GM12878 (cell line): ENCODE measurements around the gene DRD3. TPM values are rescaled to one million over a fixed set of nuclear protein-coding genes. Genes with fewer than 3 reads are reported as not detected.

Experiments used
- ATAC-seq: fragments of 200-7000 bp; cut with Tn5 transposase; 3 replicates; pipeline ENCODE4 v1.9.1; 2020; ENCODE audit warnings: mild to moderate bottlenecking, moderate library complexity
- BruUV-seq: library from RNA; stranded (reverse); fragments of 400-500 nt; replicated peaks from 2 replicates; lab custom pipeline; 2021; lab: Mats Ljungman, UMichigan
- CTCF ChIA-PET: fragments of 300-600 bp; sonication (Branson Sonifier 250); formaldehyde crosslinking; extraction: SDS; loops from one replicate; lab custom pipeline; 2021; ENCODE audit warnings: inconsistent platforms; lab: Yijun Ruan, JAX
- POLR2A ChIA-PET: fragments of 350-600 bp; formaldehyde crosslinking; extraction: SDS; loops from one replicate; lab custom pipeline; 2021; ENCODE audit warnings: inconsistent platforms; lab: Charles Lee
- RAD21 ChIA-PET: fragments of 300-600 bp; sonication (Branson Sonifier 250); formaldehyde crosslinking; loops from one replicate; lab custom pipeline; 2023; ENCODE audit warnings: antibody characterized with exemption; ENCODE audit not compliant: unreplicated experiment; lab: Charles Lee
- SMC1A ChIA-PET: fragments of 300-600 bp; sonication (Branson Sonifier 250); formaldehyde crosslinking; loops from one replicate; lab custom pipeline; 2023; ENCODE audit not compliant: unreplicated experiment, uncharacterized antibody; lab: Charles Lee
- DNase-seq: peaks from one replicate; pipeline ENCODE4 v3.0.0-alpha.2; 2011; ENCODE audit warnings: low read depth, low spot score
- FAIRE-seq: peaks from 3 replicates; lab custom pipeline; 2011; peaks lifted over from hg19 to GRCh38; lab: Jason Lieb, UNC
- H2AFZ ChIP-seq: 2 replicates; pipeline ENCODE4 v1.6.0; 2011; ENCODE audit warnings: low read depth, low read length, control low read depth; ENCODE audit not compliant: control insufficient read depth
- H3K27ac ChIP-seq: 2 replicates; pipeline ENCODE4 v1.5.1; 2011; ENCODE audit warnings: control low read depth; ENCODE audit not compliant: control insufficient read depth, insufficient read depth
- H3K27me3 ChIP-seq, 2 experiments: replicated peaks in 1 of 2; 2 replicates each; pipeline versions ENCODE4 v1.6.0 to v1.6.1; 2011; ENCODE audit warnings: low read length in 1 of 2; ENCODE audit not compliant: control insufficient read depth in 2 of 2, insufficient read depth in 2 of 2
- H3K36me3 ChIP-seq, 2 experiments: 2 replicates each; pipeline ENCODE4 v1.5.1; 2011; ENCODE audit warnings: low read length in 1 of 2; ENCODE audit not compliant: control insufficient read depth in 2 of 2, insufficient read depth in 2 of 2
- H3K4me1 ChIP-seq: 2 replicates; pipeline ENCODE4 v1.6.1; 2011; ENCODE audit warnings: mild to moderate bottlenecking, low read length, moderate library complexity, mixed read lengths; ENCODE audit not compliant: control insufficient read depth, insufficient read depth
- H3K4me2 ChIP-seq: 2 replicates; pipeline ENCODE4 v1.6.0; 2011; ENCODE audit warnings: control low read depth; ENCODE audit not compliant: control insufficient read depth, insufficient read depth
- H3K4me3 ChIP-seq: fragments of 200-600 bp; sonication (generic); 2 replicates; pipeline ENCODE4 v1.5.1; 2016
- H3K79me2 ChIP-seq: 2 replicates; pipeline ENCODE4 v1.6.0; 2011; ENCODE audit warnings: low read length; ENCODE audit not compliant: control insufficient read depth, insufficient read depth
- H3K9ac ChIP-seq: 2 replicates; pipeline ENCODE4 v1.8.0; 2011; ENCODE audit warnings: low read length, control low read depth, mixed read lengths; ENCODE audit not compliant: control insufficient read depth, insufficient read depth
- H3K9me3 ChIP-seq: replicated peaks from 3 replicates; pipeline ENCODE4 v1.5.1; 2011; ENCODE audit warnings: mild to moderate bottlenecking, low read length; ENCODE audit not compliant: control insufficient read depth, insufficient read depth
- H4K20me1 ChIP-seq: 2 replicates; pipeline ENCODE4 v1.6.0; 2011; ENCODE audit not compliant: control insufficient read depth, insufficient read depth
- EGR1 ChIP-seq, 2 experiments: IDR thresholded peaks; 1 replicate in 1 of 2; 2 replicates in 1 of 2; pipeline ENCODE4 v1.6.1; 2011 to 2012; ENCODE audit warnings: low read depth in 2 of 2, low read length in 2 of 2, borderline replicate concordance in 1 of 2, mild to moderate bottlenecking in 1 of 2, moderate library complexity in 1 of 2
- HDAC2 ChIP-seq: fragments of 200-600 bp; sonication (generic); IDR thresholded peaks from 2 replicates; pipeline ENCODE4 v1.6.1; 2017
- IRF3 ChIP-seq: fragments of 450-650 bp; IDR thresholded peaks from 2 replicates; pipeline ENCODE4 v1.6.1; 2014; ENCODE audit warnings: mild to moderate bottlenecking
- MEF2A ChIP-seq: IDR thresholded peaks from 2 replicates; pipeline ENCODE4 v1.6.1; 2011; ENCODE audit warnings: low read depth, mild to moderate bottlenecking, low read length, moderate library complexity; ENCODE audit not compliant: insufficient read depth
- NR2F1 ChIP-seq: fragments of 450-650 bp; conservative IDR thresholded peaks from 2 replicates; pipeline ENCODE4 v1.6.1; 2017; ENCODE audit warnings: mild to moderate bottlenecking
- PAX5 ChIP-seq: IDR thresholded peaks from 2 replicates; pipeline ENCODE4 v1.6.1; 2011; ENCODE audit warnings: low read depth, low read length, borderline replicate concordance
- PBX3 ChIP-seq: IDR thresholded peaks from 2 replicates; pipeline ENCODE4 v1.6.1; 2011; ENCODE audit warnings: mild to moderate bottlenecking, low read depth, low read length, moderate library complexity; ENCODE audit not compliant: insufficient replicate concordance
- SRF ChIP-seq, 2 experiments: IDR thresholded peaks; 2 replicates each; pipeline ENCODE4 v1.6.1; 2011; ENCODE audit warnings: low read depth in 2 of 2, low read length in 2 of 2, mild to moderate bottlenecking in 1 of 2, moderate library complexity in 1 of 2
- ZNF24 ChIP-seq: fragments of 450-650 bp; IDR thresholded peaks from 2 replicates; pipeline ENCODE4 v1.6.1; 2017; ENCODE audit warnings: antibody characterized with exemption, mild to moderate bottlenecking
- ZNF274 ChIP-seq: IDR thresholded peaks from one replicate; pipeline ENCODE4 v1.8.0; 2011; ENCODE audit not compliant: insufficient read length, insufficient read depth
- ZNF687 ChIP-seq: fragments of 450-650 bp; IDR thresholded peaks from 2 replicates; pipeline ENCODE4 v1.6.1; 2017; ENCODE audit warnings: mild to moderate bottlenecking, moderate library complexity
- WGBS: methylation state at CpG from one replicate; pipeline ENCODE4 v1.1.6; 2016; ENCODE audit warnings: low lambda C conversion rate; ENCODE audit not compliant: insufficient replicate concordance, insufficient coverage; ENCODE audit errors: missing lambda C conversion rate; 5-methylcytosine and 5-hydroxymethylcytosine counted together
- in situ Hi-C: fragments of 300-500 bp; cut with MboI; formaldehyde crosslinking; loops from 9 replicates; pipeline ENCODE4 v1.14.3; 2018; ENCODE audit warnings: mixed read lengths
- intact Hi-C: fragments of 100-400 bp; cut with micrococcal nuclease; formaldehyde crosslinking; loops from one replicate; pipeline ENCODE4 v1.14.2; 2022; ENCODE audit not compliant: unreplicated experiment
- polyA plus RNA-seq, 11 experiments: library from polyadenylated mRNA; depleted of rRNA in 4 of 11; unstranded in 6 of 11; stranded (reverse) in 5 of 11; fragments of >200 nt; fragmentation: Nextera tagmentation in 4 of 11; fragmentation: Illumina TruSeq in 1 of 11; extraction: Ambion mirVana in 4 of 11; extraction: Trizol in 1 of 11; gene quantifications; 1 replicate in 1 of 11; 2 replicates in 10 of 11; pipeline versions ENCODE4 v1.2.1 to v1.2.3, GENCODE V29; 2011 to 2016; ENCODE audit warnings: inconsistent platforms in 2 of 11, missing spikeins in 2 of 11, low read depth in 1 of 11
- total RNA-seq, 4 experiments: library from RNA; depleted of rRNA in 3 of 4; stranded (reverse); fragments of >200 nt in 3 of 4; fragmentation: Illumina TruSeq in 1 of 4; extraction: Trizol in 1 of 4; gene quantifications; 2 replicates each; pipeline versions ENCODE4 v1.2.1 to v1.2.3, GENCODE V29; 2013 to 2021

DRD3 gene
- total and polyA plus RNA-seq, 10 of the 15 experiments (the other 5 are each of a cell fraction or from before 2014, with no cell fraction given), result not detected

GRCh38 chr3:114171677-114172076 lies 7.2 kb downstream of the DRD3 start:
- CTCF ChIA-PET, result interaction anchor here (0.8 kb wide), 1 partner anchor 36 kb away, joined by 3 read pairs; no protein-coding TSS in a partner anchor
- SMC1A ChIA-PET, result no interaction called here
- TF ChIP-seq MEF2A (no peak), HDAC2 (no peak), PAX5 (no peak), NR2F1 (no peak), EGR1 (IDR thresholded peaks at IDR 0.05; ENCODE audit: borderline replicate concordance in 1 of 2, low read depth in 2 of 2, low read length in 2 of 2) (no peak), SRF (IDR thresholded peaks at IDR 0.05; ENCODE audit: low read depth in 2 of 2, low read length in 2 of 2) (no peak)
- 68% methylated on average over 7 of the region's 7 CpGs for WGBS
- no peak overlapping the region for H3K9ac ChIP-seq
- H3K9me3 ChIP-seq, result no peaks in the 10 kb centered on the region
- FAIRE-seq (no peak), ATAC-seq (no peak), DNase-seq (no peak)
- POLR2A ChIA-PET, result no interaction called here
- no peak overlapping the region for H2AFZ ChIP-seq
- RAD21 ChIA-PET, result no interaction called here
- H3K36me3 ChIP-seq, result no peaks in the 10 kb centered on the region
- no peak overlapping the region for H3K27ac ChIP-seq
- no peak overlapping the region for H3K4me3 ChIP-seq
- in situ Hi-C loops, result no loop called here
- H3K79me2 ChIP-seq, result no peaks in the 10 kb centered on the region
- H3K4me1 ChIP-seq, result no peaks in the 10 kb centered on the region
- no TSS peak for BruUV-seq
- no peak overlapping the region for H3K4me2 ChIP-seq
- H3K27me3 ChIP-seq, result peaks cover 0 to under 1% of the 10 kb centered on the region in 2 experiments; a peak in 1 of 4 replicates
- H4K20me1 ChIP-seq, result no peaks in the 10 kb centered on the region
- intact Hi-C loops, result no loop called here

- SMC1A ChIA-PET, result interaction anchor here (0.6 to 0.8 kb wide), 3 partner anchors 40 to 1120 kb away, joined by 3 read pairs; no protein-coding TSS in a partner anchor
- CTCF ChIA-PET, result interaction anchor here (0.6 to 2.7 kb wide), 8 partner anchors 10 to 432 kb away, joined by 3 to 7 read pairs (median 3); no protein-coding TSS in a partner anchor
- POLR2A ChIA-PET, result no interaction called here
- TF ChIP-seq ZNF274 (no peak), ZNF24 (no peak), IRF3 (no peak), PBX3 (no peak), ZNF687 (no peak)
Measured at GRCh38 chr3:114168150-114168549, 10.7 kb downstream of the DRD3 start.

More at GRCh38 chr3:114168150-114168549, 10.7 kb downstream of the DRD3 start:
- no peak for DNase-seq
- H3K36me3 ChIP-seq, result no peaks in the 10 kb centered on the region
- no peaks in the 10 kb centered on the region for H3K79me2 ChIP-seq
- in situ Hi-C loops (no loop called here), intact Hi-C loops (no loop called here)
- BruUV-seq, result no TSS peak
- ATAC-seq, result no peak
- WGBS, result 40% methylated on average over 2 of the region's 2 CpGs
- no peaks in the 10 kb centered on the region for H3K4me1 ChIP-seq
- H3K27me3 ChIP-seq, result peaks cover 0 to 3% of the 10 kb centered on the region in 2 experiments; a peak in 1 of 4 replicates
- RAD21 ChIA-PET, result no interaction called here
- no peaks in the 10 kb centered on the region for H4K20me1 ChIP-seq
- no peaks in the 10 kb centered on the region for H3K9me3 ChIP-seq
- H3K27ac ChIP-seq, result no peak overlapping the region
- H3K9ac ChIP-seq, result no peak overlapping the region
- no peak overlapping the region for H3K4me3 ChIP-seq
- H2AFZ ChIP-seq, result no peak overlapping the region
- no peak for FAIRE-seq
- no peak overlapping the region for H3K4me2 ChIP-seq
